GM12878 (cell line): ENCODE data around the gene BNC2. TPM values are rescaled to one million over a fixed set of nuclear protein-coding genes. Genes with fewer than 3 reads are reported as not detected.

Experiments used
- ATAC-seq: fragments of 200-7000 bp; cut with Tn5 transposase; 3 replicates; pipeline ENCODE4 v1.9.1; 2020; ENCODE audit warnings: mild to moderate bottlenecking, moderate library complexity
- BruUV-seq: library from RNA; stranded (reverse); fragments of 400-500 nt; replicated peaks from 2 replicates; lab custom pipeline; 2021; lab: Mats Ljungman, UMichigan
- CTCF ChIA-PET: fragments of 300-600 bp; sonication (Branson Sonifier 250); formaldehyde crosslinking; extraction: SDS; loops from one replicate; lab custom pipeline; 2021; ENCODE audit warnings: inconsistent platforms; lab: Yijun Ruan, JAX
- POLR2A ChIA-PET: fragments of 350-600 bp; formaldehyde crosslinking; extraction: SDS; loops from one replicate; lab custom pipeline; 2021; ENCODE audit warnings: inconsistent platforms; lab: Charles Lee
- RAD21 ChIA-PET: fragments of 300-600 bp; sonication (Branson Sonifier 250); formaldehyde crosslinking; loops from one replicate; lab custom pipeline; 2023; ENCODE audit warnings: antibody characterized with exemption; ENCODE audit not compliant: unreplicated experiment; lab: Charles Lee
- SMC1A ChIA-PET: fragments of 300-600 bp; sonication (Branson Sonifier 250); formaldehyde crosslinking; loops from one replicate; lab custom pipeline; 2023; ENCODE audit not compliant: unreplicated experiment, uncharacterized antibody; lab: Charles Lee
- DNase-seq: peaks from one replicate; pipeline ENCODE4 v3.0.0-alpha.2; 2011; ENCODE audit warnings: low read depth, low spot score
- FAIRE-seq: peaks from 3 replicates; lab custom pipeline; 2011; peaks lifted over from hg19 to GRCh38; lab: Jason Lieb, UNC
- H2AFZ ChIP-seq: 2 replicates; pipeline ENCODE4 v1.6.0; 2011; ENCODE audit warnings: low read depth, low read length, control low read depth; ENCODE audit not compliant: control insufficient read depth
- H3K27ac ChIP-seq: 2 replicates; pipeline ENCODE4 v1.5.1; 2011; ENCODE audit warnings: control low read depth; ENCODE audit not compliant: control insufficient read depth, insufficient read depth
- H3K27me3 ChIP-seq, 2 experiments: replicated peaks in 1 of 2; 2 replicates each; pipeline versions ENCODE4 v1.6.0 to v1.6.1; 2011; ENCODE audit warnings: low read length in 1 of 2; ENCODE audit not compliant: control insufficient read depth in 2 of 2, insufficient read depth in 2 of 2
- H3K36me3 ChIP-seq, 2 experiments: 2 replicates each; pipeline ENCODE4 v1.5.1; 2011; ENCODE audit warnings: low read length in 1 of 2; ENCODE audit not compliant: control insufficient read depth in 2 of 2, insufficient read depth in 2 of 2
- H3K4me1 ChIP-seq: 2 replicates; pipeline ENCODE4 v1.6.1; 2011; ENCODE audit warnings: mild to moderate bottlenecking, low read length, moderate library complexity, mixed read lengths; ENCODE audit not compliant: control insufficient read depth, insufficient read depth
- H3K4me2 ChIP-seq: 2 replicates; pipeline ENCODE4 v1.6.0; 2011; ENCODE audit warnings: control low read depth; ENCODE audit not compliant: control insufficient read depth, insufficient read depth
- H3K4me3 ChIP-seq: fragments of 200-600 bp; sonication (generic); 2 replicates; pipeline ENCODE4 v1.5.1; 2016
- H3K79me2 ChIP-seq: 2 replicates; pipeline ENCODE4 v1.6.0; 2011; ENCODE audit warnings: low read length; ENCODE audit not compliant: control insufficient read depth, insufficient read depth
- H3K9ac ChIP-seq: 2 replicates; pipeline ENCODE4 v1.8.0; 2011; ENCODE audit warnings: low read length, control low read depth, mixed read lengths; ENCODE audit not compliant: control insufficient read depth, insufficient read depth
- H3K9me3 ChIP-seq: replicated peaks from 3 replicates; pipeline ENCODE4 v1.5.1; 2011; ENCODE audit warnings: mild to moderate bottlenecking, low read length; ENCODE audit not compliant: control insufficient read depth, insufficient read depth
- H4K20me1 ChIP-seq: 2 replicates; pipeline ENCODE4 v1.6.0; 2011; ENCODE audit not compliant: control insufficient read depth, insufficient read depth
- ASH2L ChIP-seq: fragments of 300-600, 200-600 bp; sonication (generic); IDR thresholded peaks from 2 replicates; pipeline ENCODE4 v1.6.1; 2017; ENCODE audit warnings: low read depth, mild to moderate bottlenecking, borderline replicate concordance
- ATF7 ChIP-seq: fragments of 450-650 bp; IDR thresholded peaks from 2 replicates; pipeline ENCODE4 v1.6.1; 2016; ENCODE audit warnings: low read depth, mild to moderate bottlenecking
- BCL3 ChIP-seq: IDR thresholded peaks from 2 replicates; pipeline ENCODE4 v1.6.1; 2011; ENCODE audit warnings: borderline replicate concordance, low read depth, mild to moderate bottlenecking, moderate library complexity, low read length; ENCODE audit not compliant: insufficient read depth, poor library complexity, severe bottlenecking
- CREB1 ChIP-seq: IDR thresholded peaks from 2 replicates; pipeline ENCODE4 v1.6.1; 2012; ENCODE audit warnings: low read depth, mild to moderate bottlenecking, inconsistent platforms
- DPF2 ChIP-seq: fragments of 450-650 bp; IDR thresholded peaks from 2 replicates; pipeline ENCODE4 v1.6.1; 2017; ENCODE audit warnings: mild to moderate bottlenecking
- EZH2 ChIP-seq: IDR thresholded peaks from 2 replicates; pipeline ENCODE4 v1.6.1; 2012; ENCODE audit warnings: low read depth, mild to moderate bottlenecking, control low read depth, inconsistent platforms, low read length, borderline replicate concordance; ENCODE audit not compliant: control insufficient read depth
- IKZF2 ChIP-seq, 2 experiments: fragments of 450-650 bp; IDR thresholded peaks; 2 replicates each; pipeline ENCODE4 v1.6.1; 2017; ENCODE audit warnings: mild to moderate bottlenecking in 2 of 2, moderate library complexity in 2 of 2
- IRF5 ChIP-seq: fragments of 450-650 bp; IDR thresholded peaks from 2 replicates; pipeline ENCODE4 v1.6.1; 2017; ENCODE audit warnings: borderline replicate concordance
- PBX3 ChIP-seq: IDR thresholded peaks from 2 replicates; pipeline ENCODE4 v1.6.1; 2011; ENCODE audit warnings: mild to moderate bottlenecking, low read depth, low read length, moderate library complexity; ENCODE audit not compliant: insufficient replicate concordance
- REST ChIP-seq: IDR thresholded peaks from 2 replicates; pipeline ENCODE4 v1.6.1; 2012; ENCODE audit warnings: mild to moderate bottlenecking, low read depth, low read length
- SMAD5 ChIP-seq: IDR thresholded peaks from 2 replicates; pipeline ENCODE4 v1.6.1; 2016; ENCODE audit warnings: antibody characterized with exemption, low read depth
- ZBTB4 ChIP-seq: fragments of 450-650 bp; formaldehyde crosslinking; IDR thresholded peaks from 2 replicates; pipeline ENCODE4 v1.4.0; 2022; ENCODE audit warnings: mild to moderate bottlenecking, moderate library complexity
- WGBS: methylation state at CpG from one replicate; pipeline ENCODE4 v1.1.6; 2016; ENCODE audit warnings: low lambda C conversion rate; ENCODE audit not compliant: insufficient replicate concordance, insufficient coverage; ENCODE audit errors: missing lambda C conversion rate; 5-methylcytosine and 5-hydroxymethylcytosine counted together
- in situ Hi-C: fragments of 300-500 bp; cut with MboI; formaldehyde crosslinking; loops from 9 replicates; pipeline ENCODE4 v1.14.3; 2018; ENCODE audit warnings: mixed read lengths
- intact Hi-C: fragments of 100-400 bp; cut with micrococcal nuclease; formaldehyde crosslinking; loops from one replicate; pipeline ENCODE4 v1.14.2; 2022; ENCODE audit not compliant: unreplicated experiment
- polyA plus RNA-seq, 11 experiments: library from polyadenylated mRNA; depleted of rRNA in 4 of 11; unstranded in 6 of 11; stranded (reverse) in 5 of 11; fragments of >200 nt; fragmentation: Nextera tagmentation in 4 of 11; fragmentation: Illumina TruSeq in 1 of 11; extraction: Ambion mirVana in 4 of 11; extraction: Trizol in 1 of 11; gene quantifications; 1 replicate in 1 of 11; 2 replicates in 10 of 11; pipeline versions ENCODE4 v1.2.1 to v1.2.3, GENCODE V29; 2011 to 2016; ENCODE audit warnings: inconsistent platforms in 2 of 11, missing spikeins in 2 of 11, low read depth in 1 of 11
- total RNA-seq, 4 experiments: library from RNA; depleted of rRNA in 3 of 4; stranded (reverse); fragments of >200 nt in 3 of 4; fragmentation: Illumina TruSeq in 1 of 4; extraction: Trizol in 1 of 4; gene quantifications; 2 replicates each; pipeline versions ENCODE4 v1.2.1 to v1.2.3, GENCODE V29; 2013 to 2021

BNC2 gene
- total and polyA plus RNA-seq, 10 of the 15 experiments (the other 5 are each of a cell fraction or from before 2014, with no cell fraction given), result 0.05 to 14.5 (median 0.26) TPM

- no peaks in the 10 kb centered on the region; the same call in 2 of the 3 replicates for H3K9me3 ChIP-seq
- in situ Hi-C loops, result no loop called here
- CTCF ChIA-PET, result interaction anchor here (0.6 to 1.1 kb wide), 3 partner anchors 17 to 41 kb away, joined by 3 to 4 read pairs (median 3); no protein-coding TSS in a partner anchor
- no peaks in the 10 kb centered on the region for H3K4me1 ChIP-seq
- no TSS peak for BruUV-seq
- no peak for ATAC-seq
- no peaks in the 10 kb centered on the region for H3K36me3 ChIP-seq
- no peak overlapping the region for H3K9ac ChIP-seq
- intact Hi-C loops, result no loop called here
- DNase-seq, result no peak
- no peaks in the 10 kb centered on the region for H4K20me1 ChIP-seq
- RAD21 ChIA-PET, result interaction anchor here (0.8 kb wide), 1 partner anchor 19 kb away, joined by 3 read pairs; no protein-coding TSS in a partner anchor
- H3K27ac ChIP-seq, result no peak overlapping the region
- no peaks in the 10 kb centered on the region for H3K79me2 ChIP-seq
- no peak overlapping the region for H2AFZ ChIP-seq
- no peak overlapping the region for H3K4me2 ChIP-seq
- no peaks in the 10 kb centered on the region for H3K27me3 ChIP-seq
- POLR2A ChIA-PET, result interaction anchor here (0.5 kb wide), 1 partner anchor 157 kb away, joined by 3 read pairs; no protein-coding TSS in a partner anchor
- SMC1A ChIA-PET, result interaction anchor here (1.0 to 1.6 kb wide), 5 partner anchors 9 to 96 kb away, joined by 3 to 4 read pairs (median 4); no protein-coding TSS in a partner anchor
- H3K4me3 ChIP-seq, result no peak overlapping the region
- WGBS, result 64% methylated on average over 3 of the region's 3 CpGs
- FAIRE-seq, result no peak
- no peak for TF ChIP-seq ASH2L
- no peak for TF ChIP-seq BCL3
- no peak for TF ChIP-seq REST
- TF ChIP-seq CREB1, result no peak
- TF ChIP-seq SMAD5, result no peak
- TF ChIP-seq IKZF2 (IDR thresholded peaks at IDR 0.05), result no peak
- TF ChIP-seq ZBTB4, result no peak
- no peak for TF ChIP-seq IRF5
- TF ChIP-seq EZH2, result no peak
- no peak for TF ChIP-seq ATF7
- no peak for TF ChIP-seq DPF2
- no peak for TF ChIP-seq PBX3
Observed at GRCh38 chr9:16433494-16433893, 437.0 kb downstream of the BNC2 start.
